ENCODE measurements around the gene GRAMD1B.

The GRAMD1B gene

DNA sequence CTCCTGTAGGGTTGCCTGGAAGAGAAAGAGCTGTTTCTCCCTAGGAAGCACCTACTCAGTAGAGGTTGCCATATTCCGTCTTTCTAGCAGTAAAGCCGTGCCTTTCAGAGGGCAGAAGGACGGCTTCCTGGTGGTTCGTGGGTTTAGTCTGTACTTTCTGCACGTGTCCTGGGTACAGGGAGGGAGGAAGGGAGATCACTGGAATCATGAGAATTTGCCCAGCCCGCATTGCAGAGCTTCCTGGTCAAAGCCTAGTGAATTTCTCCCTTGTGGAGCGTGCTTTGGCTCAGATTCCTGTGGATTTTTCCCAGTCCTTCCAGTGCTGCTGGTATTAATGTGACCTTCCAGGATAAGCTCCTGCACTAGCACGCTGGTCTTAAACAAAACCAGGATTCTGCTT is 44.9 kb downstream of the GRAMD1B start:
- Histone ChIP-seq H3K4ac (ENCODE audit: low read depth, low read length) (no peak overlapping the region), H2BK5ac (ENCODE audit: low read length) (no peak overlapping the region), H3K18ac (ENCODE audit: low read length) (peak overlapping the region; percentile 53), H3K27me3 (ENCODE audit: insufficient read depth, low read length, poor library complexity) (no peaks in the 10 kb centered on the region), H2BK15ac (replicated peaks; ENCODE audit: low read depth) (no peak overlapping the region), H3K23ac (ENCODE audit: low read length) (no peak overlapping the region), H3K36me3 (ENCODE audit: control insufficient read depth, insufficient read depth, low read length) (no peaks in the 10 kb centered on the region), H3K4me3 (ENCODE audit: low read length) (no peak overlapping the region), H3K27ac (ENCODE audit: low read depth, low read length) (no peak overlapping the region), H2BK120ac (ENCODE audit: low read depth, low read length) (no peak overlapping the region), H2AK5ac (ENCODE audit: low read length) (no peak overlapping the region), H3K79me2 (ENCODE audit: control insufficient read depth, insufficient read depth, low read length) (no peaks in the 10 kb centered on the region), H4K8ac (ENCODE audit: low read depth, low read length) (no peak overlapping the region), H3K56ac (ENCODE audit: low read length) (peak overlapping the region; percentile 2), H3K9ac (ENCODE audit: low read length) (no peak overlapping the region), H3K4me2 (ENCODE audit: low read length) (no peak overlapping the region), H3K79me1 (ENCODE audit: low read length) (peaks cover 7% of the 10 kb centered on the region), H3K4me1 (ENCODE audit: control insufficient read depth, low read depth, low read length) (peaks cover 2% of the 10 kb centered on the region), H4K5ac (ENCODE audit: low read length) (no peak overlapping the region)
- WGBS (ENCODE audit: extremely low coverage, insufficient coverage, low lambda C conversion rate) = no CpG with 5 or more reads among the region's 8 CpGs
- no peak for DNase-seq

DNA sequence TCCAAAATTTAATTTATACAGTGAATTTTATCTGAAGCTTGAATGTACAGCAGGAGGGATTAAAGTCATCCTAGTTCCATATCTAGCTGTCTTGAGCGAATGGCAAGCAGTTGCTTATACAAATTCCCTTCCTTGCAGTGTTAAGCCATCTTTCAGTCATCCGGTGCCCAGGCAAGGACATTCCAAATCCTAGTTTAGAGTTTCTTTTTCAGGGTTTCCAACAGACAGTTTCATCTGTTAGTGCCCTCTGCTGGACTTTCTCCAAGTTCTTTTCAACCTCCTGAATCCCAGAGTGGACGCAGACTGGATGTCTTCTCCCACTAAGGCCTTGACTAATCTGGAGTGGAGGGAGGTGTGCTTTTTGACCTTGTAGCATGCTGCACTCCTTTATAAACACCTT is 45.4 kb downstream of the GRAMD1B start:
- H3K27ac ChIP-seq (ENCODE audit: low read depth, low read length) = no peak overlapping the region
- no CpG with 5 or more reads among the region's 3 CpGs for WGBS (ENCODE audit: extremely low coverage, insufficient coverage, low lambda C conversion rate)
- H2BK15ac ChIP-seq (replicated peaks; ENCODE audit: low read depth) = no peak overlapping the region
- no peak overlapping the region for H2AK5ac ChIP-seq (ENCODE audit: low read length)
- DNase-seq = peak; percentile 71
- H2BK120ac ChIP-seq (ENCODE audit: low read depth, low read length) = no peak overlapping the region
- H3K56ac ChIP-seq (ENCODE audit: low read length) = peak overlapping the region; percentile 58
- no peak overlapping the region for H3K4me2 ChIP-seq (ENCODE audit: low read length)
- H4K8ac ChIP-seq (ENCODE audit: low read depth, low read length) = no peak overlapping the region
- H3K4ac ChIP-seq (ENCODE audit: low read depth, low read length) = no peak overlapping the region
- H3K4me3 ChIP-seq (ENCODE audit: low read length) = no peak overlapping the region
- H3K79me2 ChIP-seq (ENCODE audit: control insufficient read depth, insufficient read depth, low read length) = no peaks in the 10 kb centered on the region
- no peaks in the 10 kb centered on the region for H3K27me3 ChIP-seq (ENCODE audit: insufficient read depth, low read length, poor library complexity)
- H3K79me1 ChIP-seq (ENCODE audit: low read length) = peaks cover 7% of the 10 kb centered on the region
- H3K23ac ChIP-seq (ENCODE audit: low read length) = no peak overlapping the region
- H3K9ac ChIP-seq (ENCODE audit: low read length) = peak overlapping the region; percentile 32
- no peak overlapping the region for H3K18ac ChIP-seq (ENCODE audit: low read length)
- H2BK5ac ChIP-seq (ENCODE audit: low read length) = no peak overlapping the region
- peaks cover 2% of the 10 kb centered on the region for H3K4me1 ChIP-seq (ENCODE audit: control insufficient read depth, low read depth, low read length)
- H3K36me3 ChIP-seq (ENCODE audit: control insufficient read depth, insufficient read depth, low read length) = no peaks in the 10 kb centered on the region
- H4K5ac ChIP-seq (ENCODE audit: low read length) = no peak overlapping the region

DNA sequence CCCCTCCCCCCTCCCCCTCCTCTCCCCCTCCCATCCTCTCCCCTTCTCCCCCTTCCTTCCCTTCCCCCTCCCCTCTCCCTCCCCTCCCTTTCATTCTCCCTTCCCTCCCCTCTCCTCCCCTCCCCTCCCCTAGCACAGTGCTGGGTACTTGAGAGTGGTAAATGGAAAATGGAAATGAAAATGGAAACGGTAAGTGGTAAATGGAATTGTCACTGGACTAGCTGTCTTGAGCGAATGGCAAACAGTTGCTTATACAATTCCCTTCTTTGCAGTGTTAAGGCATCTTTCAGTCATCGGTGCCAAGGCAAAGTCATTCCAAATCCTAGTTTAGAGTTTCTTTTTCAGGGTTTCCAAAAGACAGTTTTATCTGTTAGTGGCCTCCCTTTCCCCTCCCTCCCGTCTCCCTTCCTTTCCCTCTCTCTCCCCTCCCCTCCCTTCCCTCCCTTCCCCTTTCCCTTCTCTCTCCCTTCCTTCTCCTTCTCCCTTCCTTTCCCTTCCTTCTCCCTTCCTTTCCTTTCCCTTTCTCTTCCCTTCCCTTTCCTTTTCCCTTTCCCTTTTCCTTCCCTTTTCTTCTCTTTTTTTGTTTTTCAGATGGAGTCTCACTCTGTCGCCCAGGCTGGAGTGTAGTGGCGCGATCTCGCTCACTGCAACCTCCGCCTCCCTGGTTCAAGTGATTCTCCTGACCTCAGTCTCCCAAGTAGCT is 47.3 kb downstream of the GRAMD1B start:
- H3K4me2 ChIP-seq (ENCODE audit: low read length) = no peak overlapping the region
- no CpG with 5 or more reads among the region's 9 CpGs for WGBS (ENCODE audit: extremely low coverage, insufficient coverage, low lambda C conversion rate)
- H3K4me1 ChIP-seq (ENCODE audit: control insufficient read depth, low read depth, low read length) = peaks cover 2% of the 10 kb centered on the region

DNA sequence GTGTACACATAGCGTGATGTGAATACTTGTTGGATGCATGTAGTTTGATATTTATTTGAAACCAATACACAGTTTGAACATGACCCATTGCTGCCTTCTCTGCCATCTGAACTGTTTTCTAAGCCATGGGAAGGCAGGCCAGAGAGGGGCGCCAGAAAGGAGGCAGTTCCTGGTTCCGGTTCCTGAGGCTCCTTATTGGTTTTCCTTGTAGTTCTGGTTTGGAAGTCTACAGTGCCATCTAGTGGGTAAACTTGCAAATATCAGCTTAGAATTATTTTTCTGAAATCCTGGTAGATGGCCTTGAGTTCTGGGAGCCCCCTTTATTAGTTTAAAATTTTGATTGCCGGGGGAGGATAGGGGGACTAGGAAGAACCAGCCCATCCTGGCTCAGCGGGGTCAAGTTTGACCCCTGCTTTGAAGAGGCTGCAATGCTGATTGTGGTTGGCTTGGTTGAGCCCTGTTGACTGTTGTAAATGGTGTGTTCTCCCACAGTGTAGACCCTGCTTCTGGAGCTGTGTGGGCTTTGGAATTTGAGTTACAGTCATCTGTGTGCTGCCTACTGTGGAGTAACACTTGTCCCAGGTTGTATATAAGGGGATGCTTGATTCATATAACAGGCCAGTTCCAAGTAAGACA is 48.4 kb downstream of the GRAMD1B start:
- no peak overlapping the region for H2AK5ac ChIP-seq (ENCODE audit: low read length)
- no peak overlapping the region for H3K9ac ChIP-seq (ENCODE audit: low read length)
- H3K27ac ChIP-seq (ENCODE audit: low read depth, low read length) = no peak overlapping the region
- H3K23ac ChIP-seq (ENCODE audit: low read length) = no peak overlapping the region
- H3K79me1 ChIP-seq (ENCODE audit: low read length) = peaks cover 5% of the 10 kb centered on the region
- no CpG with 5 or more reads among the region's 5 CpGs for WGBS (ENCODE audit: extremely low coverage, insufficient coverage, low lambda C conversion rate)
- H3K4me2 ChIP-seq (ENCODE audit: low read length) = no peak overlapping the region
- no peak overlapping the region for H2BK120ac ChIP-seq (ENCODE audit: low read depth, low read length)
- H3K56ac ChIP-seq (ENCODE audit: low read length) = no peak overlapping the region
- H2BK15ac ChIP-seq (replicated peaks; ENCODE audit: low read depth) = no peak overlapping the region
- no peak overlapping the region for H2BK5ac ChIP-seq (ENCODE audit: low read length)
- no peaks in the 10 kb centered on the region for H3K36me3 ChIP-seq (ENCODE audit: control insufficient read depth, insufficient read depth, low read length)
- no peaks in the 10 kb centered on the region for H3K79me2 ChIP-seq (ENCODE audit: control insufficient read depth, insufficient read depth, low read length)
- no peak overlapping the region for H4K5ac ChIP-seq (ENCODE audit: low read length)
- H3K4me1 ChIP-seq (ENCODE audit: control insufficient read depth, low read depth, low read length) = peaks cover 2% of the 10 kb centered on the region
- no peaks in the 10 kb centered on the region for H3K27me3 ChIP-seq (ENCODE audit: insufficient read depth, low read length, poor library complexity)
- H4K8ac ChIP-seq (ENCODE audit: low read depth, low read length) = no peak overlapping the region
- peak; percentile 93 for DNase-seq
- no peak overlapping the region for H3K4ac ChIP-seq (ENCODE audit: low read depth, low read length)
- no peak overlapping the region for H3K18ac ChIP-seq (ENCODE audit: low read length)
- H3K4me3 ChIP-seq (ENCODE audit: low read length) = no peak overlapping the region

More for the DNA sequence above, 47.3 kb downstream of the GRAMD1B start:
- Histone ChIP-seq H3K36me3 (ENCODE audit: control insufficient read depth, insufficient read depth, low read length) (no peaks in the 10 kb centered on the region), H3K56ac (ENCODE audit: low read length) (no peak overlapping the region), H2BK5ac (ENCODE audit: low read length) (no peak overlapping the region), H3K9ac (ENCODE audit: low read length) (no peak overlapping the region), H3K18ac (ENCODE audit: low read length) (no peak overlapping the region), H4K8ac (ENCODE audit: low read depth, low read length) (no peak overlapping the region), H4K5ac (ENCODE audit: low read length) (no peak overlapping the region), H3K79me1 (ENCODE audit: low read length) (peaks cover 5% of the 10 kb centered on the region), H2BK120ac (ENCODE audit: low read depth, low read length) (no peak overlapping the region), H3K27ac (ENCODE audit: low read depth, low read length) (no peak overlapping the region), H3K79me2 (ENCODE audit: control insufficient read depth, insufficient read depth, low read length) (no peaks in the 10 kb centered on the region), H3K23ac (ENCODE audit: low read length) (no peak overlapping the region), H3K4me3 (ENCODE audit: low read length) (no peak overlapping the region), H3K27me3 (ENCODE audit: insufficient read depth, low read length, poor library complexity) (no peaks in the 10 kb centered on the region), H2BK15ac (replicated peaks; ENCODE audit: low read depth) (no peak overlapping the region), H3K4ac (ENCODE audit: low read depth, low read length) (no peak overlapping the region), H2AK5ac (ENCODE audit: low read length) (no peak overlapping the region)
- DNase-seq = no peak

DNA sequence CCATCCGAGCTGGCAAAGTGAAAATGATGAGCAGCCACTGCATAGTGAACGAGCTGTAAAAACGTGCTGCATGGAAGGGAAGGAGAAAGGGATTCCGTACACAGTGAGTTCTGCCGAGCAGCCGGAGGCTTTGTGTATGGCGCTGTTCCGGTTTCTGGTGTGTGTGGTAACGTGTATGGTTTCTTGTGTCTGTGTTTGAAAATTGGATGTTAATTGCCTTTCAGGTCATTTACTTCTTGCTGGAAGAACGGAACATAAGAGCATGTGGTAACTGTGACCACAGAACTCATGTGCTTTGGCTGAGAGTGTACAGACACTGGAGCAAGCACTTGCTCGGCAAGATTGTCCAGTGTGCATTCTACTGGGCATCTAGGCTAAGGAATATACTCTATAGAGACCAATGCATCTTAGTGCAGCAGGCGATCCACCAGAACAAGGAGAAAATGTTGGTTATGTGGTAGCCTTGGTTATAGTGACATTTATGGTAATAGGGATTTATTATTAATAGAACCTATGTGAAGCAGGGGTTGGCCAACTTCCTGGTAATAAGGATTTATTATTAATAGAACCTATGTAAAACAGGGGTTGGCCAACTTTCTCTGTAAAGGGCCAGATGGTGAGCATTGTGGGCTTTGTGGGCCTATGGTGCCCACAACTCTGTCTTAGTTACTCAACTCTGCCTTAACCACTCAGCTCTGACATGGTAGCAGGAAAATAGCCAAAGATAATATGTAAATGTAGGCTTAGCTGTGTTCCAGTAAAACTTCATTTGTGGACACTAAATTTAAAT is 49.2 kb downstream of the GRAMD1B start:
- H3K9ac ChIP-seq (ENCODE audit: low read length) = no peak overlapping the region
- no peak overlapping the region for H2BK15ac ChIP-seq (replicated peaks; ENCODE audit: low read depth)
- no peaks in the 10 kb centered on the region for H3K36me3 ChIP-seq (ENCODE audit: control insufficient read depth, insufficient read depth, low read length)
- no peak overlapping the region for H3K4ac ChIP-seq (ENCODE audit: low read depth, low read length)
- H3K27ac ChIP-seq (ENCODE audit: low read depth, low read length) = no peak overlapping the region
- H2BK5ac ChIP-seq (ENCODE audit: low read length) = no peak overlapping the region
- no peak overlapping the region for H3K4me2 ChIP-seq (ENCODE audit: low read length)
- no peaks in the 10 kb centered on the region for H3K27me3 ChIP-seq (ENCODE audit: insufficient read depth, low read length, poor library complexity)
- peaks cover 2% of the 10 kb centered on the region for H3K4me1 ChIP-seq (ENCODE audit: control insufficient read depth, low read depth, low read length)
- H3K56ac ChIP-seq (ENCODE audit: low read length) = no peak overlapping the region
- H3K18ac ChIP-seq (ENCODE audit: low read length) = no peak overlapping the region
- H3K4me3 ChIP-seq (ENCODE audit: low read length) = no peak overlapping the region
- H4K5ac ChIP-seq (ENCODE audit: low read length) = no peak overlapping the region
- H2AK5ac ChIP-seq (ENCODE audit: low read length) = no peak overlapping the region
- peaks cover 5% of the 10 kb centered on the region for H3K79me1 ChIP-seq (ENCODE audit: low read length)
- H3K23ac ChIP-seq (ENCODE audit: low read length) = no peak overlapping the region
- no peak for DNase-seq
- H3K79me2 ChIP-seq (ENCODE audit: control insufficient read depth, insufficient read depth, low read length) = no peaks in the 10 kb centered on the region
- no peak overlapping the region for H4K8ac ChIP-seq (ENCODE audit: low read depth, low read length)
- H2BK120ac ChIP-seq (ENCODE audit: low read depth, low read length) = no peak overlapping the region
- no CpG with 5 or more reads among the region's 12 CpGs for WGBS (ENCODE audit: extremely low coverage, insufficient coverage, low lambda C conversion rate)

All from mesendoderm (in vitro differentiated cells).